NCI-H2196 treated with DMSO at 0.1 percent for 48 hours (cell line): ENCODE results near the gene LHFPL5.

Experiments used
- DNase-seq: peaks from one replicate; lab custom pipeline; 2025; ENCODE audit not compliant: unreplicated experiment; lab: John Stamatoyannopoulos, UW

Gene LHFPL5

GRCh38 chr6:35804996-35805736 lies at the start of gene LHFPL5:
Gene LHFPL5, plus strand, starts transcription at chr6:35805352. Its CDS starts 319 bp downstream, at chr6:35805671.
- DNase-seq, result peak; percentile 62

DNA sequence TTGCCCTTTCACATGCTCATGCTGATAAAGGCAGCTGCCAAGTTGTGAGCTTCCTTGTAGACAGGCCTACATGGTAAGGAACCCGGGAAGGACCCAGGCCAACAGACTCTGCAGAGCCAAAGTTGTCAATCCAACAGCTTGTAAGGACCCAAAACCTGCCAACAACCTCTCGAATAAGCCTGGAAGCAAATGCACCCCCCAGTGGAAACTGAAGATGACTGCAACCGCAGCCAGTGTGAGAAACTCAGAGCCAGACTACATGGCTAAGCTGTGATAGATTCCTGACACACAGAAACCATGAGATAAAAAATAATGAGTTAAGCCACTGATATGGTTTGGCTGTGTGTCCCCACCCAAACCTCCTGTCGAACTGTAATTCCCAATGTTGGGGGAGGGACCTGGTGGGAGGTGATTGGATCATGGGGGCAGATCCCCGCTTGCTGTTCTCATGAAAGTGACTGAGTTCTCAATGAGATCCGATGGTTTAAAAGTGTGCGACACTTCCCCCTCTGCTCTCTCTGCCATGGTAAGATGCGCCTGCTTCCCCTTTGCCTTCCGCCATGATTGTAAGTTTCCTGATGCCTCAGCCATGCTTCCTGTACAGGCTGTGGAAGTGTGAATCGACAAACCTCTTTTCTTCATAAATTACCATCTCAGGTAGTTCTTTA lies 47.6 kb upstream of the LHFPL5 start:
- no peak for DNase-seq

- no peak for DNase-seq
These were observed 45.7 kb upstream of the LHFPL5 start for GRCh38 chr6:35759426-35759825.

GRCh38 chr6:35765739-35766138 lies 39.4 kb upstream of the LHFPL5 start:
- DNase-seq, result no peak

- no peak for DNase-seq
These were observed 35.9 kb upstream of the LHFPL5 start for GRCh38 chr6:35769211-35769610.

GRCh38 chr6:35771343-35771627 lies 33.9 kb upstream of the LHFPL5 start:
- DNase-seq, result no peak

DNA sequence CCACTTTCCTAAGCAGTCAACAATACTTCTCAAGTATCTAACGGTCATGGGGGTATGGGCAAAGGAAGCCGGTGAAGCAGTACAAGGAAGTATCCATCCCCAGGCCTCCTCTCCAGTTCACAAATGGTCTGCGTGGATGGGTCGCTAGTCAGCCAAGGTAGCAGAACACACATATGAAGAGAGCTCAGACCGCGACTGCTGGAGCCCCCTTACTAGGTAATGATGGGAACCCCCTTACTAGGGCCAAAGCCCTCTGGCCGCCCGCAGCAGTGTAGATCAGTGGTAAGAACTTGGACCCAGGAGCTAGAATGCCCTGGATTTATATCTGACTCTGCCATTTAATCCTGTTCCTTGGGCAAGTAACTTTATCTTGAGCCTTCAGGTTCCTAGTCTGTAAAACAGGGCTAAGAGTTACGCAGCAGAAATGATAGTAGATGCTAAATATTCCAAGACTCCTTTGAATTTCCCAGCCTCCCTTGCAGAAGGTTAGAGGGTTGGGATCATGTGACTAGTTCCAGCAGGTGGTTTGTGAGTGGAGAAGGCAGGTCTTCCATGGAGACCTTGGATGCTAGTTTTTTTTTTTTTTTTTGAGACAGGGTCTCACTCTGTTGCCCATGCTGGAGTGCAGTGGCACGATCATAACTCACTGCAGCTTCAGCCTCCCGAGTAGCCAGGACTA lies 30.9 kb upstream of the LHFPL5 start:
- no peak for DNase-seq

GRCh38 chr6:35775031-35775430 lies 30.1 kb upstream of the LHFPL5 start:
- no peak for DNase-seq

DNA sequence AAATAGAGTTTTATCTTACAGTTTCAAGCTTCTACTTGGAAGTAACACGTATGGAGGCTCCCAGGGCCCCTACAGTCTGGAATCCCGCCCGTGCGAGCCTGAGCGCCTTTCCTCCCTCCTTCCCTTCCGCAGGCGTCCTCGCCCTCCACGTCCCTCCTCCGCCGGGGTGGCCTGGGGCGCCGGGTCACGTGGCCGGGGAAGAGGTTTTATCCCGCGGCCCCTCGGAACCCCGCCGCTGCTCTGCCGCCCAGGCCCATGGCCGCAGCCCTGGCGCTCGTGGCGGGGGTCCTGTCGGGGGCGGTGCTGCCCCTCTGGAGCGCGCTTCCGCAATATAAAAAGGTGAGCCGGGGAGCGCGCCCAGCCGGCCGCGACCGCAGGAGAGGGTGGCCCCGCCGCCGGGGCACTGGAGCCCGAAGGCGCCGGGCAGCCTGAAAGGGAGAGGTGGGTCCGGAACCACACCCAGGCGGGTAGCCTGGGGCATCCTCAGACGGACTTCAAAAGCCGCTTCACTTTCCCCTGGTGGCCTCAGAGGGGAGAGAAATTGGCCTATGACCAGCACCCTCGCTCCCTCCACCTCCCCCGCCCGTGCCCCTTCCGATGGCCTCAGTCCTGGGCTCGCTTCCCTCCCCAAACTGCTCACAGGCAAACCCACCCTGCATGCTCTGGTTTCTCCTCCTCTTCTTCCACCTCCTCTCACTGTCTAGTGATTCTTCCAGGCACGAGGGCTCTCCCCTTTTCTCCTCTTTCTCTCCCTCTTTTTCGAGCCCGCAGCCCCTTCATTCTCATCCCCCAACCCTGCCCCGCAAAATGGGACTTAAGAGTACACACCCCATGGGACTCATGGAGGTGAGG lies 28.6 kb upstream of the LHFPL5 start, which contains the start of gene CLPSL2:
TSS of gene CLPSL2 (plus strand) at position 235 of the 852 bp plus-strand sequence. CDS start at position 256, 21 bp downstream.
- DNase-seq, result no peak

DNA sequence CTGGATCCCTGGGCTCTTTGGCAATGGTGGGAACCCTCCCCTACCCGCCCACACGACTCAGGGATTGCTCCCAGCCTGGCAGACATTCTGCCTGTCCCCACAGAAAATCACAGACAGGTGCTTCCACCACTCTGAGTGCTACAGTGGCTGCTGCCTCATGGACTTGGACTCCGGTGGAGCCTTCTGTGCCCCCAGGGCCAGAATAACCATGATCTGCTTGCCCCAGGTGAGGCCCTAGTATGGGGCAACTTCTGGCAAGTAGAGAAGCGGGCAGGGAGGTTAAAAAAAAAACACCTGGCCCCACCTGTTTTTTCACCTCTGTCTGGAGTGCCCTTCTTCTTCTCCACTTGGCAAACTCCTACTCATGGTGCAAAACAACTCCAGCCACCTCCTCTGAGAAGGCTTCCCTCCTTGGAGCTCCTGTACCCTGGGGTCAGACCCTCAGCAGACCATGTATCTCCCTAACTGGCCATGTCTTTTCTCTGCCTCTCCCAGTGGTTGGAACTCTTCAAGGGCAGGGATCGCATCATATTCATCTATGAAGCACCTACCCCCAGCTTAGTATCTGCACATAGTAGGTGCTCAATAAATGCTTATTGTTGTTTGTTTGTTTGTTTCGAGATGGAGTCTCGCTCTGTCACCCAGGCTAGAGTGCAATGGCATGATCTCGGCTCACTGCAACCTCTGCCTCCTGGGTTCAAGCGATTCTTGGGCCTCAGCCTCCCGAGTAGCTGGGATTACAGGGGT lies 27.6 kb upstream of the LHFPL5 start:
- no peak for DNase-seq

- DNase-seq, result no peak
These were observed 26.7 kb upstream of the LHFPL5 start for GRCh38 chr6:35778437-35778836.

DNA sequence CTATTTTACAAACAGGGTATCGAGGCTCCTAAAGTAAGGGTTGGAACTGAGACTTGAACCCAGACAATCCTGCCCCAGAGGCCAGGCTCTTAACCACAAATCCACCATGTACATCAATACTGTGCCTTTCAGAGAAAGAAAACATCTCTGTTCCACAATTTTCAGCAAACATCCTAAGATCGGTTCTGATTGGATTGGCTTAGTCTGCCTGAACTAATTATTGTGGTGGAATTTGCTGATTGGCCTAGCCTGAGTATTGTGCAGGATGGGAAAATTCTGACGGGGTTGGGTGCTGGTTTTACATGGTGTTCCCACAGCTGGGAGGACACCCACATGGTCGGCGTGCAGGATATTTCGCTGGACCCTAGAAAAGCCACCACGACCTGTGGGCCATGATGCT lies 24.4 kb upstream of the LHFPL5 start, which contains the start of gene CLPSL1:
TSS of gene CLPSL1 (plus strand) at position 301 of the 400 bp plus-strand sequence. CDS start at position 393, 92 bp downstream.
- DNase-seq, result no peak

- no peak for DNase-seq
These were observed 23.9 kb upstream of the LHFPL5 start for GRCh38 chr6:35781290-35781689.

- DNase-seq, result peak; percentile 35
These were observed 22.7 kb upstream of the LHFPL5 start for GRCh38 chr6:35782424-35782823.

GRCh38 chr6:35784200-35784599 lies 21.0 kb upstream of the LHFPL5 start:
- DNase-seq, result no peak

GRCh38 chr6:35786272-35786671 lies 18.9 kb upstream of the LHFPL5 start:
- no peak for DNase-seq

GRCh38 chr6:35786810-35787209 lies 18.3 kb upstream of the LHFPL5 start:
- DNase-seq, result no peak

- no peak for DNase-seq
These were observed 17.6 kb upstream of the LHFPL5 start for GRCh38 chr6:35787266-35788218.

- DNase-seq, result no peak
These were observed 16.6 kb upstream of the LHFPL5 start for GRCh38 chr6:35788423-35788982.
